ENCODE data around the gene IFT80.

The IFT80 gene

GRCh38 chr3:160384639-160385318, 14.2 kb downstream of the IFT80 start:
- H3K4me3 ChIP-seq (ENCODE audit: low read depth, low read length): no peak overlapping the region
- no peak for TF ChIP-seq CTCF (IDR thresholded peaks at IDR 0.05; ENCODE audit: low read depth, low read length)

GRCh38 chr3:160381470-160381869, 17.6 kb downstream of the IFT80 start:
- TF ChIP-seq CTCF (IDR thresholded peaks at IDR 0.05; ENCODE audit: low read depth, low read length): no peak
- H3K4me3 ChIP-seq (ENCODE audit: low read depth, low read length): no peak overlapping the region

- H3K4me3 ChIP-seq (ENCODE audit: low read depth, low read length): no peak overlapping the region
- no peak for TF ChIP-seq CTCF (IDR thresholded peaks at IDR 0.05; ENCODE audit: low read depth, low read length)
These were observed 19.3 kb downstream of the IFT80 start for GRCh38 chr3:160379628-160380214.

- no peak for TF ChIP-seq CTCF (IDR thresholded peaks at IDR 0.05; ENCODE audit: low read depth, low read length)
- no peak overlapping the region for H3K4me3 ChIP-seq (ENCODE audit: low read depth, low read length)
These were observed 20.5 kb downstream of the IFT80 start for GRCh38 chr3:160378331-160379109.

GRCh38 chr3:160376681-160377080, 22.3 kb downstream of the IFT80 start:
- no peak for TF ChIP-seq CTCF (IDR thresholded peaks at IDR 0.05; ENCODE audit: low read depth, low read length)
- H3K4me3 ChIP-seq (ENCODE audit: low read depth, low read length): no peak overlapping the region

GRCh38 chr3:160374925-160375324, 24.1 kb downstream of the IFT80 start:
- H3K4me3 ChIP-seq (ENCODE audit: low read depth, low read length): no peak overlapping the region

More at GRCh38 chr3:160374925-160375324, 24.1 kb downstream of the IFT80 start:
- TF ChIP-seq CTCF (IDR thresholded peaks at IDR 0.05; ENCODE audit: low read depth, low read length): no peak
